A204.1 (cell line): ENCODE data around the gene TCEAL7.
"Not testable (repeated sequence)": the region's sequence is repeated elsewhere in the genome, so short reads cannot be mapped to it uniquely, and the experiment has no call there.

Source experiments
- FAIRE-seq: peaks from 2 replicates; lab custom pipeline; 2012; peaks lifted over from hg19 to GRCh38; lab: Jason Lieb, UNC

TCEAL7 gene

GRCh38 chrX:103329991-103330390 lies at the start of gene TCEAL7:
TCEAL7 (plus strand) TSS chrX:103330239; CDS start chrX:103331404, 1,165 bp downstream.
- FAIRE-seq: no peak

GRCh38 chrX:103293118-103293517 lies 36.9 kb upstream of the TCEAL7 start:
- FAIRE-seq: no peak

- no peak for FAIRE-seq
These were observed 25.3 kb upstream of the TCEAL7 start for GRCh38 chrX:103304705-103305104.

DNA sequence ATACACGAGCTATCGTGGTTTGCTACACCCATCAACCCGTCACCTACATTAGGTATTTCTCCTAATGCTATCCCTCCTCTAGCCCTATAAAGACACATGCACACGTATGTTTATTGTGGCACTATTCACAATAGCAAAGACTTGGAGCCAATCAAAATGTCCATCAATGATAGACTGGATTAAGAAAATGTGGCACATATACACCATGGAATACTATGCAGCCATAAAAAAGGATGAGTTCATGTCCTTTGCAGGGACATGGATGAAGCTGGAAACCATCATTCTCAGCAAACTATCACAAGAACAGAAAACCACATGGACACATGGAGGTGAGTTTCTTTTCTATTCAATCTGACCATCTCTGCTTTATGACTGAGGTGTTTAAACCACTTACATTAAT lies 24.4 kb upstream of the TCEAL7 start:
- not testable (repeated sequence) for FAIRE-seq

GRCh38 chrX:103309860-103310554 lies 20.0 kb upstream of the TCEAL7 start:
- FAIRE-seq: no peak

- FAIRE-seq: no peak
These were observed 19.3 kb upstream of the TCEAL7 start, which contains the start of gene BEX2 for GRCh38 chrX:103310555-103311398. BEX2 (minus strand) TSS chrX:103310990; CDS start chrX:103309976, 1,014 bp downstream.

GRCh38 chrX:103311399-103311780 lies 18.6 kb upstream of the TCEAL7 start:
- FAIRE-seq: no peak

DNA sequence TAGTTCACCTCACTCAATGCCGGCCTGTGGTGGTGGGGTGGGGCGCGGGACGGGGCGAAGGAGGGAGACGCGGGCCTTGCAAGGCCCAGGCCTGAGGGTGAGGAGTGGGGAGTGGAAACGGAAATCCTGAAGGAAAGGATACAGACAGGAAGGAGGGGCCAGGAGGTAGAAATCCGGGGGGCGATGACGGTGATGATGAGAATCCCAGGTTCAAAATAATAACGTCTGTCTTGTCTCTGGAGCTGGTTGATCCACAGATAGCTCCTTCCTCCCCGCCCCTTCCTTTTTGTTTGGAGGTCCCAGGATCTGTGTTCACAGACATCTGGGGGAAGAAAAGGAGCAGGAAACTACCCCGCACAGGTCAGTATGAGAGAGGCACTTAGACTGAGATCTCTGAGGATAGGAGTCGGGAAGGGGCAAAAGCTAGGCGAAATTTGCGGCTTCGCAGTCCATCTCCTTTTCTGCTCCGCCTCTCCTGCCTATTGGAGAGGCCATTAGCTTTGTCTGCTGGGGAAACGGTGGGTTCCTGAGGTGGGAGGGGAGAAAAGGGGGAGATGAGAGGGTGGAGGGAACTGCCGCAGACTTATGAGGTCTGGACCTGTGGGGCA lies 746 bp downstream of the TCEAL7 start:
- FAIRE-seq: no peak

DNA sequence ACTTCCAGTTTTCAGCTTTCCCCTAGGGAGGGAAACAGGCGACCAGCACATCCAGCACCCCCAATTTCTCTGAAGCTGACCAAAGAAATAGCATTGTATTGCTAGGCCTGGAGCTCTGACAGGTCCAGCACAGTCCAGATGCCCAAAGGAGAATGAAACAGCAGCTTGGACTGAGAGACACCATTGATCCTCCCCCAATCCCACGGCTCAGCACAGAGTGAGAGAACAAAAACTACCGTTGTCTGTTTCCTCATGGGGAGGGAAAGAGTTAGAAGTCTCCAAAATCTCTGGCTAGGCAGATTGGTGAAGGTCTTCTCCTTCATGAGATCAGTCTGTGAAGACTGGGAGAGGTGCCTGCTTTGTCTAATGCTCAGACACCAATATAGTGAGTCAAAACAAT lies 8.6 kb downstream of the TCEAL7 start:
- FAIRE-seq: no peak

DNA sequence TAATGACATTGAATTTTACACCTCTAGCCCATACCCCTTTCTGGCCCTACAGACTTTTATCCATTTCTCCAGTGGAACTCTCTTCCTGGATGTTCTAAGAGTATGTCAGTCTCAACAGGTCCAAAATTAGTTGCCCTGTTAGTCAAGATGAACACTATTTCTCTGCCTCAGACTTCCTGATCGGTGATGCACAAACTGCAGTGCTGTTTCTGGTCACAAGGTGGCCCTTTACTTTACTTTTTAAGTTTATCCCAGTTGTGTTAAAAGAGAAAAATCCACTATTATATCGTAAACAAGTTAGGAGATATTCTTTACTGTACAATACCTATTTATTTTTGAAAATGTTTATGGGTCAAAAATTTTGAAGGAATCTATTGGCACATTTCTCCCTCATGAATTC lies 13.1 kb downstream of the TCEAL7 start:
- FAIRE-seq: peak; percentile 53

- no peak for FAIRE-seq
These were observed 14.6 kb downstream of the TCEAL7 start for GRCh38 chrX:103344606-103345005.

DNA sequence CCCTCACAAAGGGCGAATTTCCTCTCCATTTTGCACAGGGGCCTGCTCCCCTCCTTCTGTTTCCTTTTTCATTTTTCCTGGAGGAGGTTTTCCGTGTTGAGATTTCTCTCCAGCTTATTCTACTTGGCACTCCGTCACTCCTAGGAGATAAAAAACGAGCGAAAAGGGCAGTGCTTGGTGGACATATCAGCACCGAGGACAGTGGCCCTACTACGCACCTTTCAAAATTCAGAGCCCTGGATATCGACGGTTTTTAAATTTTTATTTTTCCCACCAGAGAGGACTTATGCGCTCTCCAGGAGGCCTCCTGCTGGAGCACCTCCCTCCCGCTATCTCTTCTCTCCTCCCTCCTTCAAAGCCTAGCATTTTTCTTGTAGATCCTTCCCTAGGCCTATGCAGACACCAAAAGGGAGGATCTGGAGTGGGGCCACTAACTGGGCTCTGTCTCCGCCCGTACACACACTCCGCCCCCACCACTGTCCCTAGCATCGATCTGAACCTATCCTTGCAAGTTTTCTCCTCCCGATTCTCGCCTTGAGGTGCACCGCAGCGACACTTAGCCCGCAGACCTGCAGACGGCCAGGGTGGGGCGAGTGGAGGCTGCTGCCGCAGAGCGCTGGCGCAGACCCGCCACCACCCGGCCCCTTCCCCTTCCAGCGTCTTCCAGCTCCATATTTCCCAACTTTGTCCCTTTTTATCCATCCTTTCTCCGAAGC lies 17.8 kb downstream of the TCEAL7 start:
- no peak for FAIRE-seq

- FAIRE-seq: no peak
These were observed 26.2 kb downstream of the TCEAL7 start, which contains the start of gene TCEAL9 for GRCh38 chrX:103356130-103356798. TCEAL9 (plus strand) TSS chrX:103356506; CDS start chrX:103357685, 1,179 bp downstream.

- FAIRE-seq: no peak
These were observed 26.8 kb downstream of the TCEAL7 start for GRCh38 chrX:103356858-103357257.

DNA sequence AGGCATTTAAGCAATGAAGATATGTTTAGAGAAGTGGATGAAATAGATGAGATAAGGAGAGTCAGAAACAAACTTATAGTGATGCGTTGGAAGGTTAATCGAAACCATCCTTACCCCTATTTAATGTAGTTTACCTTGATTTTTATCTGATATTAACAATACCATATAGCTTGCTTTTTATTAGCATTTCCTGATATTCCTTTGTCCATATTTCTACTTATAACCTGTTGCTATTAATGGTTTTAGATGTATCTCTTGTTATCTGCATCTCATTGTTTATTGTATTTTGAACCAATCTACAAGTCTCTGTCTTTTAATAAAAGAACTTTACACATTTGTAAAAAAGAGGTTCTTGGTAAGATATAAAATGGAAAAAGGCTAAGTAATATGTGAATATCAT lies 27.8 kb downstream of the TCEAL7 start:
- FAIRE-seq: no peak

GRCh38 chrX:103359605-103360004 lies 29.6 kb downstream of the TCEAL7 start:
- not testable (repeated sequence) for FAIRE-seq

DNA sequence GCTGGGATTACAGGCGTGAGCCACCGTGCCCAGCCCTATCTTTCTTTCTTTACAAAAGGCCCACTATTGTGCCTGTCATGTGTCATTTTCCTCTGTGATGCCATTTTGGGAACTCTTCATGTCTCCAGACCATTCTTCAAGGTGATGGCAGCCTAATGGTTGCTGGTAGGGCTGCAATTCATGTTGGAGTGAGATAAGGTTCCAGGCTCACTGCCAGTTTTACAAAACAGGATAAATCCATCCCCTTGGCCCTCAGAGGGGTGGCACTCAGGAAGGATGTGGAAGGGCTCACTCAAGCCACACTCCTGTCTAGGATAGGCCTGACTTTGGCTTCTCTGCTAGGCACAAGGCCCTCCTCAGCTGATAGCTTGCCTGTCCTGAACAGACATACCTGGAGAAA lies 30.1 kb downstream of the TCEAL7 start:
- no peak for FAIRE-seq

GRCh38 chrX:103360916-103361315 lies 30.9 kb downstream of the TCEAL7 start:
- no peak for FAIRE-seq

DNA sequence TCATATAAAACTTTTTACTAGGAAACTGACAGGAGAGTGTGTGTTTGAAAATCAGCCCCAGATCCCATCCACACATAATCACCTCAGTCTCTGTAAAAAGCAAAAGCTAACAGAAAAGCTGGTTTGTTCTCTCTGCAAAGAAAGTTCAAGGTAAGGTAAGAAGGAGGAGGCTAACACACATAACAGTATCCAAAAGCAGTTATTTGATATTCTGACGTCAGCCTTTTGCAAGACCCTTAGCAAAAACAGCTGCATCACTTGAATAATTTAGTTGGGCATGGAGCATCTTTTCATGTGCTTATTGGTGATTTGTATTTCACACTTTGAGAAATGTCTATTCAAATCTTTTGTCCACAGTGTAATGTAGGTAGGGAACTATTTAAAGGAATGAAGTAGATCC lies 31.8 kb downstream of the TCEAL7 start:
- no peak for FAIRE-seq

DNA sequence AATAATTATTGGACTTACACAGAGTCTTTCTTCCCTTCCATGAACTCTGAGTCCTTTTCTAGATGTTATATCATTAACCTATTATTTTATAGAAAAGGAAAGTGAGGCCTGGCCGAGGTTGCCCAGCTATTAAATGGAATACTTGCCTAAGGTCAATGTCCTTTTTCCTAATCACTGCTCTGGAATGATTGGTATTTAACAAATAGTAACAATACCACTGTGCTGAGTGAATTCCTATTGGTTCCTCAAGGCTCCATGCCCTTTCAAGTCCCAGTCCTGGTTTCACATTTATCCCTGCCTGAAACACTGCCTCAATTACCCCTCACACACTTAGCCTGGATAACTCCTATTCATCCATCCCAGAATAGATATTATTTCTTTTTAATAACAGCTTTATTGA lies 32.4 kb downstream of the TCEAL7 start:
- FAIRE-seq: no peak

DNA sequence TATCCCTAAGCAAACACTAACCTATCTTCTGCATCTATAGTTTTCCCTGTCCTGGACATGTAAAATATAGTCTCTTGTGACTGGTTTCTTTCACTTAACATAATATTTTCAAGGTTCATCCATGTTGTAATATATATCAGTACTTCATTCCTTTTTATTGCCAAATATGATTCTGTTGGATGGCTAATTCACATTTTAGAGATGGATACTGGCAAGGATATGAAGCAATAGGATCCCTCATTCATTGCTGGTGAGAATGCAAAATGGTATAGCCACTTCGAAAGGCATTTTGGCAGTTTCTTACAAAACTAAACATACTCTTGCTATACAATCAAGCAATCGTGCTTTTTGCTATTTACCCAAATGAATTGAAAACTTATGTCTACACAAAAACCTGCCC lies 33.0 kb downstream of the TCEAL7 start:
- no peak for FAIRE-seq

DNA sequence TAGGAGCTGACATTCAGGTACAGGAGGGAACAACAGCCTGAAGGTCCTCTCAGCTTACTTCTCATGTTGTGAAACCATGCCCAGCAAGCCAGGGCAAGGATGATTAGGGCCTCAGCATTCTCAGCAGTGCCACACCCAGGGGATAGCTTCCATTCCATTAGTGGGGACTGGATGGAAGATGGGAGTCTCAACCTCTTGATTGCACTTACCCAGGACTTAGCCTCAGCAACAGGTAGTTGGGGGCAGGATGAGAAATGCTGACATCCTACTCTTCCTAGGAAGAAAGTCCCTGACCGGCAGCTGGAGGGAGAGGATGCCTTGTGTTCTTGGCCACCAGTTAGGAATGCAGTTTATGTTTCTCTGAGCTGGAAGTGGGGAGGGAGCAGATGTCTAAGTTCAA lies 37.5 kb downstream of the TCEAL7 start:
- no peak for FAIRE-seq
